Naive thymus-derived CD8-positive, alpha-beta T cell (primary cell): ENCODE results near the gene WDR19. TPM values are rescaled to one million over a fixed set of nuclear protein-coding genes. Genes with fewer than 3 reads are reported as not detected.
A peak's percentile ranks its signal among the peaks of the same experiment; 100 is the strongest.
"Not testable (repeated sequence)": the region's sequence is repeated elsewhere in the genome, so short reads cannot be mapped to it uniquely, and the experiment has no call there.

ENCODE experiments used
- ATAC-seq, 2 donors: fragments of 150-1000 bp; cut with Tn5 transposase in 1 of 2; sonication (Bioruptor Pico), chemical (Tn5 transposase) in 1 of 2; 1 replicate in 1 of 2; 2 replicates in 1 of 2; pipeline ENCODE4 v1.10.0; 2021; ENCODE audit warnings: mild to moderate bottlenecking in 2 of 2, moderate library complexity in 2 of 2
- POLR2A ChIA-PET: fragments of 350-600 bp; sonication (Branson Sonifier 250); formaldehyde crosslinking; loops from one replicate; lab custom pipeline; 2021; ENCODE audit warnings: antibody characterized with exemption; lab: Charles Lee
- DNase-seq, 10 donors: peaks; one replicate each; pipeline versions ENCODE4 v3.0.0 to v3.0.0-alpha.2; 2020 to 2022
- H3K27ac Mint-ChIP-seq, 10 donors: one replicate each; pipeline ENCODE4 v1.8.0; 2020 to 2022; ENCODE audit warnings: mild to moderate bottlenecking in 10 of 10, mixed read lengths in 10 of 10, moderate library complexity in 4 of 10, inconsistent platforms in 1 of 10
- H3K27me3 Mint-ChIP-seq, 5 donors: one replicate each; pipeline ENCODE4 v1.8.0; 2021 to 2022; ENCODE audit warnings: mixed read lengths in 5 of 5
- H3K36me3 Mint-ChIP-seq, 3 donors: one replicate each; pipeline ENCODE4 v1.8.0; 2020 to 2022; ENCODE audit warnings: mixed read lengths in 3 of 3, mild to moderate bottlenecking in 2 of 3, inconsistent platforms in 1 of 3
- H3K4me1 Mint-ChIP-seq, 4 donors: one replicate each; pipeline ENCODE4 v1.8.0; 2021 to 2022; ENCODE audit warnings: mixed read lengths in 4 of 4
- H3K4me3 Mint-ChIP-seq, 10 donors: one replicate each; pipeline ENCODE4 v1.8.0; 2020 to 2022; ENCODE audit warnings: mild to moderate bottlenecking in 10 of 10, mixed read lengths in 10 of 10, moderate library complexity in 6 of 10, inconsistent platforms in 1 of 10
- H3K9me3 Mint-ChIP-seq, 9 donors: one replicate each; pipeline ENCODE4 v1.8.0; 2020 to 2022; ENCODE audit warnings: mixed read lengths in 9 of 9, mild to moderate bottlenecking in 3 of 9, inconsistent platforms in 1 of 9, moderate library complexity in 1 of 9
- polyA plus RNA-seq, 3 donors: library from polyadenylated mRNA; unstranded; fragments of 300-500 nt; fragmentation: Illumina TruSeq; gene quantifications; one replicate each; pipeline ENCODE4 v1.2.3, GENCODE V29; 2021
- total RNA-seq, 8 experiments: library from RNA in 2 of 8; stranded (reverse) in 2 of 8; gene quantifications; one replicate each; pipeline ENCODE4 v1.2.3 and lab custom pipeline; 2021 to 2026

The WDR19 gene
- total and polyA plus RNA-seq, 5 experiments from 2014 or later: 4.4 to 50.2 (median 9.1) TPM

DNA sequence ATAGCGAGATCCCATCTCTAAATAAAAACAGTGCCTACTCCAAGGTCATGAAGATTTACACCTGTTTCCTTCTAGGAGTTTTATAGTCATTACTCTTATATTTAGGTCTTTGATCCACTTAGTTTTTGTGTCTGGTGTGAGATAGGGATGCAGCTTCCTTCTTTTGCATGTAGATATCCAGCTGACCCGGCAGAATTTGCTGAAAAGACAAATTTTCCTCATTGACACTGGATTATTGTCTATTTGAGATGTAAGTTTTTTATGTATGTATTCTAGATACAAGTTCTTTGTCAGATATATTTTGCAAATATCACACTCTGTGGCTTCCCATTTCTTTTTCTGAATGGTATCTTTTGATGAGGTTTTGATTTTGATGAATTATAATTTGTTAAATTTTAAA is 98.4 kb downstream of the WDR19 start:
- Mint-ChIP-seq H3K27ac (no peak overlapping the region), H3K36me3 (peaks cover 0 to 42% (median 20%) of the 10 kb centered on the region in 3 donors), H3K4me1 (no peaks in the 10 kb centered on the region), H3K9me3 (no peaks in the 10 kb centered on the region), H3K27me3 (no peaks in the 10 kb centered on the region), H3K4me3 (no peak overlapping the region)
- ATAC-seq: no peak
- POLR2A ChIA-PET: no interaction called here
- no peak for DNase-seq

DNA sequence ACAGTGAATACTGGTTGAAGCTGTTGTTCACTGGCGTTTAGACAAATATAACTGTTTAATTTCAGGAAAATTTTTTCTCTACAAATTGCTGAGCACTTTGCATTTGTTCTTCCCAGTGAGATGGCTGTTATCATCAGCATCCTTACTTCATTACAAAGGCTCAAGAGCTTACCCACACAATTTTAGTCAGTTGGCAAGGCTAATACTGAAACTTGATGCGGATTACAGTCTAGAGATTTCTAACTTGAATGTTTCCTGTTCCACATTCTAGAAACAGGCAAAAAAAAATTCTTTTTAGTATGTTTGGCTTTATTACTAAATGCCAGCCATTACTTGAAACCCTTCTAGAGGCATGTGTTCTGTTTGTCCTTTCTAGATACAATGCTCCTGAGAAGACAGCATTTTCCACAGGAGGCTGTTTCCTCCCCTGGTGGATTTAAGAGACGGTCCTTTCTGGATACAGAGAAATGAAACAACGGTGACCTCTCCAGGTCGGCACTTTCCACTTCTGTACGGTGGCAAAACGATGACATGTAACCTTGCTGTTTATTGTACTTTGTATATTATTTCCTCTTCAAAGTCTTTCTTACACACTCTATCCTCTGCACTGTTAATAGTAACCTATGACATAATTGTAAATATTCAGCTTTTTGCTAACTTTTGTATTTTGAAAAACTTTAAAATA is 102.9 kb downstream of the WDR19 start:
- H3K27me3 Mint-ChIP-seq: no peaks in the 10 kb centered on the region
- H3K36me3 Mint-ChIP-seq: peaks cover 8 to 51% (median 20%) of the 10 kb centered on the region in 3 donors
- H3K4me3 Mint-ChIP-seq: no peak overlapping the region

DNA sequence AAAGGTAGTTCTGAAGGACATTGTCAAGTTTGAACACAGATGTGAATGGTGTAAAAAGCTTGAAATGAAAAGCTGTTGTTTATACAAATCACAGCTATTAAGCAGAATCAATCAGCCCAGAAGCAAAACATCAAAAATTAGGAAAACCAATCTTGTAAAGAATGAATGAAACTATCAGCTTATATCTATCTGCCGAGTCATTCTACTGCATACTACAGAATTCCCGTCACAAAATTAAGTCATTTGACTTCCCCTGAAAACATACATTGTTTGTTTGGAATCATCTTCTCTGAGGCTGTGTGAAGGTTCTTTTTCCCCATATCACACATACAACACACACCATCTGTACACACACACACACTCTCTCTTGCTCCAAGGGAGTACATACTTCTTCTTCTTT is 103.5 kb downstream of the WDR19 start:
- H3K27ac Mint-ChIP-seq: peak overlapping the region in 1 of 10 donors; percentile 38
- H3K27me3 Mint-ChIP-seq: no peaks in the 10 kb centered on the region
- H3K4me3 Mint-ChIP-seq: no peak overlapping the region
- DNase-seq (no peak), ATAC-seq (no peak)
- no peaks in the 10 kb centered on the region for H3K4me1 Mint-ChIP-seq
- H3K36me3 Mint-ChIP-seq: peaks cover 8 to 57% (median 25%) of the 10 kb centered on the region in 3 donors
- H3K9me3 Mint-ChIP-seq: no peaks in the 10 kb centered on the region
- POLR2A ChIA-PET: interaction anchor here (0.6 kb wide), 1 partner anchor 145 kb away, joined by 3 read pairs; no protein-coding TSS in a partner anchor

More for the DNA sequence above, 102.9 kb downstream of the WDR19 start:
- no peak overlapping the region for H3K27ac Mint-ChIP-seq
- DNase-seq (no peak), ATAC-seq (no peak)
- H3K4me1 Mint-ChIP-seq: no peaks in the 10 kb centered on the region
- H3K9me3 Mint-ChIP-seq: no peaks in the 10 kb centered on the region
- POLR2A ChIA-PET: interaction anchor here (0.6 kb wide), 1 partner anchor 144 kb away, joined by 3 read pairs; no protein-coding TSS in a partner anchor

DNA sequence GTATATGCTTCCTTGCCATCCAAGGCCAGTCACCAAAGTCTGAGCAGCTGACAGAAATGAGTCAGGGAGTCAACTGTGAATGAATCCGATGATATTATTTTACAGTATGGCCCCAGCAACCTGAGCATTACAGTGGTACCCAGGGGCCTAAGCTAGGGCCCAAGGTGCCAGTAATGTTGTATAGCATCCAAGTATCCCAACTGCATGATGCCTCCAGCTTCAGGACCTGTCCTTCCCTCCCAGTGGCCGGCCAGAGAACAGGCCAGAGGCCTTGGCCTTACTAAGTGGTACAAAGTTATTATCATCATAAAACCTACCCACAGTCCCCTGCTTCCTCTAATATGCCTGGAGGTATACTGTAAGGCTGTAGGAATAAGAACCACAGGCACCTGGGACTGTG is 103.9 kb downstream of the WDR19 start:
- H3K4me3 Mint-ChIP-seq: no peak overlapping the region
- peak overlapping the region in 1 of 10 donors; percentile 38 for H3K27ac Mint-ChIP-seq
- H3K4me1 Mint-ChIP-seq: no peaks in the 10 kb centered on the region
- H3K9me3 Mint-ChIP-seq: no peaks in the 10 kb centered on the region
- POLR2A ChIA-PET: no interaction called here
- no peaks in the 10 kb centered on the region for H3K27me3 Mint-ChIP-seq
- ATAC-seq (no peak), DNase-seq (no peak)
- peaks cover 8 to 61% (median 28%) of the 10 kb centered on the region in 3 donors for H3K36me3 Mint-ChIP-seq

DNA sequence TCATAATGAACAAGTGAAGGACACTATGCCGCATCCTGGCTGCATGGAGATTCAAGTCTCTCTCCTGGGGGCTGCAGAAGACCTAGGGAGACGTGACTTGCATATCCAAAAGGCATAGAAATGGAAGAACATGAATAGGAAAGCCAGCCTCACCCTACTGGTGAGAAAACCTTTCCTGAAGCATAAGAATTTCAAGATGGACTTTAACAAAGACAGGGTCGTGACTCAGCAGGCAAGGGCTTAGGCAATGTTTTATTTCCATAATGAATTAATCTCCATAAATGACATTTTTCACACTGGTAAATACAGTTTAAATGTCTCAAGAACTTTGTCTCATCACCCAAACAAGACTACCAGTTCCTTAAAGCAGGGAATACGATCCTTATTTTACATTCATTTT is 104.9 kb downstream of the WDR19 start:
- no peak overlapping the region for H3K27ac Mint-ChIP-seq

DNA sequence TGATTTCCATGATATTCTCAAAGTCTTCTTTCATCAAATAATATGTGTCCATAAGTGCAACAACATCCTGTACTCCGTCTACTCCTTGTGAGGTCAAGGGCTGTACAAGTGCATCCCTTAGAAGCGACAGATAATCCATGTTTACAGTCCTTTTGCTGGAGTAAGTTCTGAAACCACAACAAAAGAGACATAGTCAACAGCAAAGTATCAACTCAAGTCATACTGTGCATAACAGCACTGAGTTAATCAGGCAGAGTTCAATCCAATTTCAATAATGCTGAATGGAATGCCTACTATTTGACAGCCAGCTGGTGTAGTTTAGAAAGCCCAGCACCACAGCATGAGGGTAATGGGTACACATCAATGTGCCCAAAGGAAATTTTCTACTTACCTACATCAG is 109.4 kb downstream of the WDR19 start:
- Mint-ChIP-seq H3K27ac (peak overlapping the region in 1 of 10 donors; percentile 24), H3K4me3 (no peak overlapping the region)

More for the DNA sequence above, 104.9 kb downstream of the WDR19 start:
- Mint-ChIP-seq H3K4me1 (no peaks in the 10 kb centered on the region), H3K4me3 (no peak overlapping the region), H3K27me3 (no peaks in the 10 kb centered on the region), H3K36me3 (peaks cover 8 to 71% (median 30%) of the 10 kb centered on the region in 3 donors), H3K9me3 (no peaks in the 10 kb centered on the region)
- POLR2A ChIA-PET: no interaction called here
- DNase-seq (no peak), ATAC-seq (no peak)

DNA sequence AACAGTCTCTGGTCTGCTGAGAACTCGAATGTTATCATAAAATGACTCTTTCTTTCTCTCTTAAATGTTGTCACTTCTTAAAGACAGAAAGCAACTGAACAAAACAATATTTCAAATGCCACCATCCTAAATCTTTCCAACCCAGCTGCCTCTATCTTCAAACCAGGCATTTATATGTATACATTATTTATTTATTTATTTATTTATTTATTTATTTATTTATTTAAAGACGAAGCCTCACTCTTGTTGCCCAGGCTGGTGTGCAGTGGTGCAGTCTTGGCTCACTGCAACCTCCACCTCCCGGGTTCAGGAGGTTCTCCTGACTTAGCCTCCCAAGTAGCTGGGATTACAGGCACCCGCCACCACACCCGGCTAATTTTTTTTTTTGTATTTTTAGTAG is 110.1 kb downstream of the WDR19 start:
- POLR2A ChIA-PET, ATAC-seq, H3K27me3 Mint-ChIP-seq, H3K4me3 Mint-ChIP-seq, H3K9me3 Mint-ChIP-seq, H3K4me1 Mint-ChIP-seq, DNase-seq: not testable (repeated sequence)
- Mint-ChIP-seq H3K27ac (peak overlapping the region in 2 of 10 donors; percentile 6 to 60), H3K36me3 (peaks cover 13 to 84% (median 35%) of the 10 kb centered on the region in 3 donors)

More for the DNA sequence above, 109.4 kb downstream of the WDR19 start:
- ATAC-seq: no peak
- DNase-seq: no peak
- Mint-ChIP-seq H3K9me3 (no peaks in the 10 kb centered on the region), H3K36me3 (peaks cover 13 to 89% (median 37%) of the 10 kb centered on the region in 3 donors), H3K27me3 (no peaks in the 10 kb centered on the region), H3K4me1 (no peaks in the 10 kb centered on the region)
- POLR2A ChIA-PET: no interaction called here

DNA sequence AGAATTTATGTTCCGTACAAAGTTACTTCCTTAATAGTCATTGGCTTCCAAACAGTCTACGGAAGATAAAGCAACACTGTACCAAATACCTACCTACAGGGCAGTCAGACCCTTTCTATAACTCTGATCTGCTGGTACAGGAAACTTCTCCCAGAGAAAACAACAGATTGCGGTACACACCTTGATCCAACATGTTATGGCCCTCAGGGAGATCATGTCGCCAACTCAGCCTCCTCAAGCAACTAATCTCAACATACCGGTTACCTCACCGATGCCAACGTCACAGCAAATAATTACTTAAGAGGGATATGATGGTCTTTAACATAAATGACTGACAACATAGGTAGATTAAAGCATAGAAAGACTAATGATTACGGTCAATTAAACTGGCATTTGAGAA is 113.5 kb downstream of the WDR19 start:
- DNase-seq: no peak
- POLR2A ChIA-PET: no interaction called here
- H3K9me3 Mint-ChIP-seq: no peaks in the 10 kb centered on the region
- H3K36me3 Mint-ChIP-seq: peaks cover 5 to 86% (median 46%) of the 10 kb centered on the region in 3 donors
- no peak for ATAC-seq
- H3K4me1 Mint-ChIP-seq: no peaks in the 10 kb centered on the region
- no peaks in the 10 kb centered on the region for H3K27me3 Mint-ChIP-seq
- H3K4me3 Mint-ChIP-seq: no peak overlapping the region
- peak overlapping the region in 1 of 10 donors; percentile 3 for H3K27ac Mint-ChIP-seq

DNA sequence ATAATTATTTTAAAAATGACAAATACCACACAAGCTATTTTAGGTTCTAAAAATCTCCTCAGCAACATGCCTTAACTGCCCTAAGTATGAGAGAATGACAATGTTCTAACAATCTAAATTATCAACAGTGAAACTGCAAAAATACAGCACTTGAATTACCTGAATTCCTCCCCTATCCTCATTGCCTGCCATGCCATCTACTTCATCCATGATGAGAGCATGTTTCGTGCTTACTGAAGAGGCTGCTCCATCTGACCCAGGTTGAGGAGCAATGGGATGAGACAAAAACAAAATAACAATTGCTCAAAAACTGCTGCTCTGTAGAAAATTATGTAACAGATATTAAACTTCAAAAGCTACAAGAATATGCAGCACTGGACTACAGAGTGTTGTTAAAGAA is 120.6 kb downstream of the WDR19 start:
- H3K27me3 Mint-ChIP-seq: no peaks in the 10 kb centered on the region
- H3K4me1 Mint-ChIP-seq: no peaks in the 10 kb centered on the region
- POLR2A ChIA-PET: no interaction called here
- no peak for ATAC-seq
- peak overlapping the region in 1 of 10 donors; percentile 65 for H3K27ac Mint-ChIP-seq
- H3K4me3 Mint-ChIP-seq: no peak overlapping the region
- H3K36me3 Mint-ChIP-seq: peaks cover 11 to 91% (median 52%) of the 10 kb centered on the region in 3 donors
- no peaks in the 10 kb centered on the region for H3K9me3 Mint-ChIP-seq
- DNase-seq: no peak

DNA sequence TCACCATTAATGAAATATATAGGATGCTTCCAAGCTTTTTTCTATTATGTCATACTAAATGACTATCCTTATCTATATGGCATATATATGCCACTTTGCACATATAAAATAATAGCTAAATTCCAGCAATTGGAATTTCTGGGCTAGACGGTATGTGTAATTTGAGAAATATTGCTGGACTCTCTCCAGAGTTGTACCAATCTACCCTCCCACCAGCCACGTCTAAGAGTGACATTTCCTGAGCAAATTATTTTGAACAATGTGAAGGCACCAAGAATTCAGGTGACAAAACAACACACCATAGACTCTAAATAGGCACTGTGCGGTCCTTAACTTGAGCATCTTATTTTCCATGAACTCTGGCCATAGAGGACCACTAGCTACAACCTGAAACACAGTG is 121.5 kb downstream of the WDR19 start:
- Mint-ChIP-seq H3K27ac (peak overlapping the region in 2 of 10 donors; percentile 55 to 57), H3K27me3 (no peaks in the 10 kb centered on the region), H3K9me3 (no peaks in the 10 kb centered on the region), H3K4me3 (no peak overlapping the region), H3K4me1 (peaks cover 0 to 3% (median 1%) of the 10 kb centered on the region in 4 donors), H3K36me3 (peaks cover 11 to 91% (median 52%) of the 10 kb centered on the region in 3 donors)
- DNase-seq (no peak), ATAC-seq (no peak)
- POLR2A ChIA-PET: no interaction called here

DNA sequence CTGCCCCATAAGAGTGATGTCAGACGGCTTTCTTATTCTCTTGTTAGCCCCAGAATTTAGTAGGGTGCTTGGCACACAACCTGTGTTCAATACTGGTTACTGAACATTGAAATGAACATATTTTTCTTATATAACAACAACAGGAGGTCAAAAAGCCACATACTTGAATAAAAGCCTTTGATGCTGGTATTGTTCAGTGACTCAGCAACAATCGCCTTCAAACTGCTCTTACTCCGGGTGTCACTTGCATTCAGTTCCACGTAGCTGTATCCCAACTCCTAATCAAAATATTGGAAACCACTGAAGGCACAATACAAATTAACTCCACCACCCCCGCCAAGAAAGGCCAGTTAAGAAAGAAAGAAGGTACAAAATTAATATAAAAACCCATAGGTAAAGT is 122.3 kb downstream of the WDR19 start:
- ATAC-seq: no peak
- H3K9me3 Mint-ChIP-seq: no peaks in the 10 kb centered on the region
- POLR2A ChIA-PET: interaction anchor here (0.6 kb wide), 1 partner anchor 37 kb away, joined by 3 read pairs; no protein-coding TSS in a partner anchor
- H3K4me1 Mint-ChIP-seq: peaks cover 0 to 3% (median 1%) of the 10 kb centered on the region in 4 donors
- peak overlapping the region in 4 of 10 donors; percentile 36 to 60 (median 46) for H3K27ac Mint-ChIP-seq
- H3K27me3 Mint-ChIP-seq: no peaks in the 10 kb centered on the region
- peaks cover 11 to 91% (median 49%) of the 10 kb centered on the region in 3 donors for H3K36me3 Mint-ChIP-seq
- DNase-seq: no peak
- no peak overlapping the region for H3K4me3 Mint-ChIP-seq

DNA sequence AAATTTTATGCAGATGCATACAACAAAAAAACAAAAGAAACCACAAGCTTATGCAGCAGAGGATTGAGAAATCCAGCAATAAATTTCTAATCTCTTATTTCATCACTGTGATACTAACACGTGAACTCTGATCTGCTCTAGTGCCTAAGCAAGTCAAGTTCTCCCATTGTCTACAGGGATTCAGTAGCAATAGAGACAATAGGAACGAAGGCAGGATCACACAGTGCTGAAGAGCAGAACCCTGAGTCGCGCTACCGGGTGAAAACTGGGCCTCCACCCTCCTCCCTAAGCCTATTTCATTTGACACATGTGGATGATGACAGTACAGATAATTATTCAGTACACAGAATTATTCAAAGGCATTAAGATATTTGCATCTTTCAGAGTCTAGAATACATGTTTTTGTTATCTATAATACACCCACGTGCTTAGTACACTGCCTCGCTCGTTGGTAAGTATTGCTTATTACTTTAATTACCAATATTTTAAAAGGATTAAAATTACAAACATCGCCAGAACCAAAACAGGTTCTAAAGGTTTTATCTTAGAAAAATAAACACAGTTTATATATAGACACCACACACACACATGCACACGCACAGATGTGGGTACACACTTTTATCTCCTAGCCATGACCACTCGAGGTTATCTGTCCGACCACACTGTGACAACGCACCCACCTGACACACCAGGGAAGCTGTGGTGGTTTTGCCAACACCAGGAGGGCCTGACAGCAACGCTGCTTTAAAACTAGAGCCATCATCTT is 123.8 kb downstream of the WDR19 start:
- peaks cover 0 to 5% (median 1%) of the 10 kb centered on the region in 4 donors for H3K4me1 Mint-ChIP-seq
- H3K27ac Mint-ChIP-seq: peak overlapping the region in 1 of 10 donors; percentile 74
- no peaks in the 10 kb centered on the region for H3K27me3 Mint-ChIP-seq
- H3K36me3 Mint-ChIP-seq: peaks cover 16 to 89% (median 44%) of the 10 kb centered on the region in 3 donors
- no peak overlapping the region for H3K4me3 Mint-ChIP-seq
- no peaks in the 10 kb centered on the region for H3K9me3 Mint-ChIP-seq
- ATAC-seq (no peak), DNase-seq (no peak)
- POLR2A ChIA-PET: no interaction called here

DNA sequence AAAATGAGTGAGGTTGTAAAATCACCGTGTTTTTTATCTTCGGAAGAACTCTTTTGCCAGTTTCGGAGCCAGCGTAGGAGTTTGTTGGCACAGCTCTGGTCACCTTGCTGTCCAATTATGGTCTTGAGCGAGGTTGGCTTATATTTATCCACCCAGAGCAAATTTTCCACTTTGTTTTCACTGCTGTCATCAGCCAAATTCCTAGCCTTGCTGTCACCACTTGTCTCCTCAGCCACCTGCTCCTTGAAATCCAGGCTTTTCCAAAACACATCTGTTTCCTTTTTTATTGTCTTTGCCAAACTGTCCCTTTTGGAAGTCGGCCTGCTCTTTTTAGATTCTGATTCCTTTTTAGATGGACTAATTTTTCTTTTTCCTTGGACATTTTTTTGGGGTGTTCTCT is 126.3 kb downstream of the WDR19 start:
- H3K27me3 Mint-ChIP-seq: no peaks in the 10 kb centered on the region
- no peak overlapping the region for H3K4me3 Mint-ChIP-seq
- no peak for ATAC-seq
- H3K27ac Mint-ChIP-seq: peak overlapping the region in 2 of 10 donors; percentile 59 to 63
- no peaks in the 10 kb centered on the region for H3K9me3 Mint-ChIP-seq
- H3K36me3 Mint-ChIP-seq: peaks cover 14 to 90% (median 43%) of the 10 kb centered on the region in 3 donors
- POLR2A ChIA-PET: no interaction called here
- no peak for DNase-seq
- H3K4me1 Mint-ChIP-seq: peaks cover 0 to 5% (median 2%) of the 10 kb centered on the region in 4 donors
